Central memory CD4-positive, alpha-beta T cell (primary cell): Measurements from ENCODE around the gene FAIM.
"Not testable (repeated sequence)": the region's sequence is repeated elsewhere in the genome, so short reads cannot be mapped to it uniquely, and the experiment has no call there.

Source experiments
- DNase-seq: peaks from one replicate; pipeline ENCODE4 v3.0.0; 2022
- total RNA-seq, 3 experiments: gene quantifications; one replicate each; lab custom pipeline; 2026; lab: John Stamatoyannopoulos, UW

FAIM gene
- 2.5 to 6.3 (median 5.8) reads per million in 3 experiments for total RNA-seq

GRCh38 chr3:138608322-138609135, at the start of gene FAIM:
TSS of gene FAIM (plus strand) at chr3:138608771. CDS start at chr3:138619727, 10,956 bp downstream.
- DNase-seq: peak; percentile 66

GRCh38 chr3:138559134-138559533, 49.4 kb upstream of the FAIM start:
- no peak for DNase-seq

- DNase-seq: no peak
Measured at GRCh38 chr3:138560501-138560900, 48.1 kb upstream of the FAIM start.

- DNase-seq: not testable (repeated sequence)
Measured at GRCh38 chr3:138562902-138563301, 45.7 kb upstream of the FAIM start.

- DNase-seq: not testable (repeated sequence)
Measured at GRCh38 chr3:138566293-138566692, 42.3 kb upstream of the FAIM start.

GRCh38 chr3:138567403-138567802, 41.2 kb upstream of the FAIM start:
- DNase-seq: no peak

- DNase-seq: no peak
Measured at GRCh38 chr3:138569090-138569489, 39.5 kb upstream of the FAIM start.

- not testable (repeated sequence) for DNase-seq
Measured at GRCh38 chr3:138569624-138570023, 38.9 kb upstream of the FAIM start.

- no peak for DNase-seq
Measured at GRCh38 chr3:138573138-138573537, 35.4 kb upstream of the FAIM start.

- DNase-seq: no peak
Measured at GRCh38 chr3:138578141-138578540, 30.4 kb upstream of the FAIM start.

- no peak for DNase-seq
Measured at GRCh38 chr3:138578961-138579574, 29.5 kb upstream of the FAIM start.

GRCh38 chr3:138587374-138587773, 21.2 kb upstream of the FAIM start:
- no peak for DNase-seq

- DNase-seq: no peak
Measured at GRCh38 chr3:138588445-138588844, 20.1 kb upstream of the FAIM start.

- DNase-seq: no peak
Measured at GRCh38 chr3:138591392-138591791, 17.2 kb upstream of the FAIM start.

GRCh38 chr3:138593488-138594149, 15.0 kb upstream of the FAIM start:
- DNase-seq: no peak

- DNase-seq: peak; percentile 91
Measured at GRCh38 chr3:138594150-138594934, 14.2 kb upstream of the FAIM start, which contains the start of gene CEP70. TSS of gene CEP70 (minus strand) at chr3:138594260. CDS start at chr3:138572927, 21,333 bp downstream.

GRCh38 chr3:138594935-138595610, 13.5 kb upstream of the FAIM start:
- DNase-seq: no peak

GRCh38 chr3:138597186-138597976, 11.2 kb upstream of the FAIM start:
- DNase-seq: not testable (repeated sequence)

GRCh38 chr3:138598534-138598933, 10.0 kb upstream of the FAIM start:
- no peak for DNase-seq

- DNase-seq: no peak
Measured at GRCh38 chr3:138600100-138600745, 8.3 kb upstream of the FAIM start.

- DNase-seq: not testable (repeated sequence)
Measured at GRCh38 chr3:138601661-138602060, 6.9 kb upstream of the FAIM start.
